Stimulated activated CD4-positive, alpha-beta T cell treated with anti-CD3 and anti-CD28 coated beads, TNF-alpha, amount 100 ng/mL, for 48 hours (primary cell): Measurements from ENCODE around the gene LRBA.

Experiments used
- DNase-seq, 3 donors: peaks; one replicate each; pipeline ENCODE4 v3.0.0-alpha.2; 2020; ENCODE audit warnings: low read depth in 3 of 3

LRBA gene

DNA sequence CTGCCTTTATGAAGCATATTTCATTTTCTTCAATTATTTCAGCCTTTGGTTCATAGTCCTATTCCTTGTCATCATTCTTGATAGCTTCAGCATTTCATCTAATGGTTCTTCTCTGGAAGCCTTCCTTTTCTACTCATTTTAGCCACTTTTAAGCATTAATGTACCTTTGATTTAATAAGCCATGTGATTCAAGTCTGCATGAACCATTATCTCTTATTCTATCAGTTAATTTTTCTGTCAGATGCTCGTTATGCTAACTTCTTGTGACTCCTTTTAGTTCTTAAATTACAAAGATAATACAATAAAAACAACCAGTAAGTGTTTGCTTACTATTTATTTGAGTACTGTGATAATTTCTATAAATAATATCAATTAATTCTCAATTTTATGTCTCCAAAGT lies 643.2 kb downstream of the LRBA start:
- no peak for DNase-seq

DNA sequence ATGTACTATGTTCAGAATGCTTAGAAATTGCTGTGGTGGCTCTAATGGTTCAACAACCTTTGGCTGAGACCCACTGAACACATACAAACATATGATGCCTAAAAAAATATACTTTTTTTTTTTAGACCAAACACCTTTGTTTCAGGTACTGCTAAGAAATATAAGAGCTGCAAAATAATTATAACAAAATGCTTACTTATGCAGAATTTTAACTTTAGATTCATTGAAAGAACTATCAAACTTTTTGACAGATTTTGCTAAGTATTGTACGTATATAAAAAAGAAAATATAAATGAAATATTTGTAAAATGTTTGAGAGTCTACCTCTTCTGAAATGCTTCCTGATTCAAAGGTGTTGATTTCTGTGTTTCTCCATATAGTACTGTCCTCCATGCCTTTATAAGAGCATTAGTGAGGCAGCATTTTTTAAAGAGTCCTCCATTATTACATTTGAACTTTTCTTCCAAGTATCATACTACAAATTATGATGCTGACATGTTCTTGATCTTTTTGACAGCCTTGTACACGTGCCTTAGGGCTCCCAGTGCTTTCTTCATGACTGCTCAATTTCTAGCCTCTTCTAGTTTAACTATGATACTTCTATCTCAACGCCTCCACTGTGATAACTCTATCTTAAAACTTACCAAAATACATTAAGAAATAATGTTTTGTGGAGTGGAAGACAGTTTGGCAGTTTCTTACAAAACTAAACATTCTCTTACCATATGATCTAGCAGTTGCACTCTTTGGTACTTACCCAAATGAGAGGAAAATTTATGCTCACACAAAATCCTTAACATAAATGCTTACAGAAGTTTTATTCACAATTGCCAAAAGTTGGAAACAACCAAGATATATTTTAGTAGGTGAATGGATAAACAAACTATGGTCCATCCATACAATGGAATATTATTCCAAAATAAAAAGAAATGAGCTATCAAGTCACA lies 645.4 kb downstream of the LRBA start:
- no peak for DNase-seq

DNA sequence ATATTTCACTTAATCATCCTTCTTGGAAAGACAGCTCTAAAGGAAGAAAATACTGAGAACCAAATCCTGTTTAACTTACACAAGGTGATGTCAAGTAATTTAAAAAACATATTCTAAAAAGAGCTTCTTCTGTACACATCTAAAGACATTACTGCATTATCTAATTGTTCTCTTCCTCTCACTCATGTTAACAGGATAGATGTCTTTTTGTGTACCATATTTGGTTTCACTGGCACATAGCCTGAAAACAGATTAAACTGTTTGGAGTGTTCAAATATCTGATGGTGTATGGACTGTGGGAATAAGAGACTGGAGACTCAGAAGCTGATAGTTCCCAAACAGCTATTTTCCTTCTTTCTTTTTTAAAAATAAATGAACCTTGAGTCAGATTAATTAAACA lies 646.4 kb downstream of the LRBA start:
- no peak for DNase-seq

DNA sequence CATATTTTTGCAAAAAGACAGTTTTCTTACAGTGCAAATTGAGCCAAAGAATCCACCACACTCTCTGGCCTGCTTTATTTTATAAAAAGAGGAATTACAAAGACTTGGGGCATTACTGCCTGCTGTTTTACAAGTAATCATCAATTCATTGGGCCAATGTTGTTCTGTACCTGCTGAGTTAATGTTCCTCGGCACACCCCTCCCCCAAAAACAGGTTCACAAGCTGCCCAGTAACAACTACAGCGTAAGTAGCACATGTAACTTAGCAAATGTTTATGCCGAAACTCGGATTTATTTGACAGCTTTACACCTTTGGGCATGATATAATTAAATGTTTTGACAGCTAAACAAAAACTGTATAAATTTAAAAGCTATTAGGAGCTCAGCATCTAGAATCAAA lies 647.8 kb downstream of the LRBA start:
- DNase-seq = no peak

DNA sequence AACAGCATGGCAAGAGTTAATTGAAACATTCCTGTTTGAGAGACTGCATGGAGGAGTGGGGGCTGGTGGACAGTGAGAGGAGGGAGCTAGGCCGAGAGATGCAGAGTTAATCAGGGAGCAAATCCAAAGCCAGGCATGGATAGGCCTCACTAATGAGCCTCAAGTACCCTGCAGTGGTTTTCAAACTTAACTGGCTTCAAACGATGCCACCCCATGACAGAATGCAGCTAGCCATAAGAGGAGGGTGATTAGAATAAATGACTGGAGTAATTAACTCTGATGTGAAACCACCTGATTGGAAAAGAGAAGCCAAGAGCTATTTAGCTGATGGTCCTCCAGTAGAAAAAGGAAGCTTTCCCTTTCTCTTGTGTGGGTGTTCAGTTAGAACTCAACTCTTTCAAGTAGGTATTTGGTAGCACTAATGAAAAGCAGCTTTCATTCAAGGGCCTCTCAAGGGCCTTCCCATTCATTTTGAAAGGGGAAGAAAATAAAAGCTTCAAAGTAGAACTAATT lies 648.5 kb downstream of the LRBA start:
- no peak for DNase-seq

DNA sequence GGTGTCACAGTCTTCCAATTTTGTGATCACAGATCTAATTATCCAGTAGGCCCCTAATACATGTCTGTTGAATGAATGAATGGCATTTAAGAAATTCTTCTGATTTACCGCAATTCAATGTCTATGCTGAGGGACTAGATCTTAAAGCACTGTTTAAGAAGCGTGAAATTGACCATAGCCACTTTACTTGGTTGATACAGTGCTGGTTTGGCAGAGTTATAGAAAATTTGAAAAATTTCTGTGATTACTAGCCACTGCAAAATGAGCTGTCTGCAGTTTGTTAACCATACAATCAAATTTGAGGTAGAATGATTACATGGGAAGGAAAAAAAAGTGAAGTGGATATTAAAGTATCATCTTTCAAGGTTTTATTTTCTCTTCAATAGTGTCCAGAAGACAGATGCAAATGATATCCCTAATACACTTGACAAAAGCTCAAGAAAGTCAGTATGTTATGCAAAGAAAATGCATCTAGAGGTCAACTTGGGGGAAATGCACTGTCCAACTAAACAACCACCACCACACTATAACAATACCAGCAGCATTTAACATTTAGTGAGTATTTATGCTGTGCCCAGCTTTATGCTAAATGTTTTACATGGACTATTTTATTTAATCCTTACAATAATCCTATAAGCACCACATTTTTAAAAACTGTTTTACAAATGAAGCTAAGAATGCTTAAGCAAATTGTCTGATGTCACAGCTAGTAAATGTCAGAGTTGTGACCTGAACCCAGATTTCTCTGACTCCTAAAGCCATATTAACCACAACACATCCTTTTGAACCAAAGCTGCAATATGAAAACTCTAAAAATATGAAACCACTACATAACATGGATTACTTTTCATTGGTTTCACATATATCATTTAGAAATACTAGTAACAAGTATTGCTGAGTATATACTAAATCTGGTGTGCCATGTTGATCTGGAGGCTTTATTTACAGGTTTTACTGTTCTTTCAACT lies 651.1 kb downstream of the LRBA start:
- no peak for DNase-seq

DNA sequence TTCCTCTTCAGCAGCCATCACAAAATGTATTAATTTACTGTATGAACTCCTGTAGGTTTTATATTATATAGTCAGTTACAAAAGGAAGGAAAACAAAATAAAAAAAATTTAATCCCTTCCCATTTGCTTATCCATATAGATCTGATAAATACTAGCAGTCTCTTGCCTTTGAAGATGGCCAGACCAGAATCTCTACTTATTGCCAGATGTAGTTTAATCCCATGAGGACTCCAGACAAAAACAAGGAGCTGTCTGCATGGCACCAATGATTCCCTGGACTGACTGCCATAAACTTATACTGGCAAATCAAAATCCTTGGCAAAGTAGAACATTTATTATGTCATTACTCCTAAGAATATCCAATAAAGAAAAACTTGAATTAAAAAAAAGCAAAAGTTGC lies 656.4 kb downstream of the LRBA start:
- DNase-seq = no peak

DNA sequence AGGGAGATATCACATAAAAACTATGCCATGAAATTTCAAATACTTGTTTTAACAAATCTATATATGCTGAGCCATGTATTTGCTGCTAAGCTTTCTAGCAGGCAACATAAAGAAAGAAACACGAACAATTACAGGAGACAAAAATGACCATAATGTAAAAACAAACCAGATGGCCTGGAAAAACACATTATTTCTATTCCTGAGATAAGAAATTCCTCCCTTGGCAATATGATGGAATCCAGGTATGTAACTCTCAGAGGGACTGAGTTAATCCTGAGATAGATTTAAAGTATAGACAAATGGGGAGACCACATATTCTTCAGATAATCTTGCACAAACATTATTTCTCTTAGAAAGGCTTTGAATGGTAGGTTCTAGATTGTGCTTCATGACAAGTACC lies 657.3 kb downstream of the LRBA start:
- no peak for DNase-seq

DNA sequence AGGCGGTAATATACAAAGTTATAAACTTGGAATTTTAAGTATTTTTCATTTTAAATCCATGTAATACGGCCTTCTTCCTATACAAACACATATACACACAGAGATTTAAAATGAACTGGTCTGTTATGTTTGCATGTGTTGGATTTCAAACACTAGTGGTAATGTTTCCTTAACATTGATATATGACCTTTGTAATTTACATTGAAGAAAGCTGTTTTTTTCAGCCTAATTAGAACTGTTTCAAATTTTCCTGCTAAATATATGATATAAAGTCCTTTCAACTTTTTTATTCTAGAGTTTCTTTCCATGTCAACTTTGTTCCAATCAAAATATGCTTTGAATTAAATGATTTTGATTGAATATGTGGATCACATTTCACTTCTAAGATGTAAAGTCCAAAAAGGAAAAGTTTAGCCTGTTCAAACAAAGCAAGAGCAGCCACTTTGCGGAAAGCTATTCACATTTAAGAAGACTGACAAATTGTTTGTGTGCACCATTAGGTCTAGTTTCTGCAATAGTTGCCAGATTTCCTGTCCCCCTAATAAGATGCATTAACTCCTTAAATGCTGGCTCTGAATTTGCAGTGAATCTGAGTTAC lies 659.1 kb downstream of the LRBA start:
- DNase-seq = no peak

DNA sequence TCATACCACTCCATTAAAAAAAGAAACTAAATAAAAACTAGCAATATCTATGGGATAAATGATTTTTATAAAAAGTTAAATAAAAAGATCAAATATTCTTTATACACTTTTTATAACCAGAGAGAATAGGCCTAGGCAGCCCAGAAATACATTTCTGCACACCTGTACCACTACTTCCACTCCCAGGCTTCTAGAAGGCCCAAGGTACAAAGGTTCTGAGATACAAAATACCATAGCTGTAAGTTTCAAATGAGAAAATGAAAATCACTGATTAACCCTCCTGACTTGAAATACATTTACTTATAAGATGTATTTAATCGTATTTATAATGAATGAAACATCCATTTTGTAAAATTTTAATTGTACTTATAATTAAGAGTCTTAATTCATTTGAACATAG lies 659.7 kb downstream of the LRBA start:
- DNase-seq = no peak

DNA sequence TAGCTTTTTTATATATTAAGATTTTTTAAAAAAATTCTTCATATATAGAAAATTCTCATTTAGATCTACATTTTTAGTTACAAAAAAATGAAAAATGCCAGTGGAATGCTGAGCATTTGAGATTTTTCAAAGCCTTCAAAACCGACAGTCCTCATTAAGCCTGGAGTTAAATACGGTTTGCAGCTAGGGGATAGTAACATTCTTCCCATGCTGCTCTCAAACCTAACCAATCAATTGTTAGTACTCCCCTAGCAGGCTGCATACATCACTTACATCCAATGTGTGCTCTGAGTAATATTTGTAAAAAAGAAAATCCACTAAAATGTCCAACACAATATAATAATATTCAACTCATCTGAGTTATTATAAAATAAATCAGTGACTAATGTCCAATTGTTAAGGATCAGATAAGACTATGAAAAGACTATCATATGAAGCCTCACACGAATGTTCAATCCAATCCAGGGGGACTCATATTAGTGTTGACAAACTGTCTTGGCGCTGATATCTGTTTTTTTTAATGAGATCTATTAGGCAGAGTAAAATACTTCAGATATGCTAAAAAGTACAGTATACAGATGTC lies 660.8 kb downstream of the LRBA start:
- DNase-seq = no peak

DNA sequence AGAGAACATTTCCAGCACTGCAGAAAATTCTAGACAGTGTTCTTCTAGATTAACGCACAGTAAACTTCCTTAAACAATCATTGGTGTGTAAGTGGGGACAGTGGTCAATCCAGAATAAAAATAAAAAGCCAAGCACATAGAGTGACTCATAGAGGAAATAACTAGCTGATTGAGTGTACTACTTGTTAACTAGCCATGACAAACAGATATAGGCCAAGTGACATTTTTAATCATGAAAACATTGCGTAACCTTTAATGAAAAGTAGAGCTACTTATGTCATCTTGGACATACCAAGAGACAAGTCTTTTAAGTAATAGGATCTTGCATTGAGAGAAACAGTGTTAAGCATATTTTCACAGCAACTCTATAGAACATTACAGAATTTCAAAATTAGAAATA lies 667.0 kb downstream of the LRBA start:
- no peak for DNase-seq

DNA sequence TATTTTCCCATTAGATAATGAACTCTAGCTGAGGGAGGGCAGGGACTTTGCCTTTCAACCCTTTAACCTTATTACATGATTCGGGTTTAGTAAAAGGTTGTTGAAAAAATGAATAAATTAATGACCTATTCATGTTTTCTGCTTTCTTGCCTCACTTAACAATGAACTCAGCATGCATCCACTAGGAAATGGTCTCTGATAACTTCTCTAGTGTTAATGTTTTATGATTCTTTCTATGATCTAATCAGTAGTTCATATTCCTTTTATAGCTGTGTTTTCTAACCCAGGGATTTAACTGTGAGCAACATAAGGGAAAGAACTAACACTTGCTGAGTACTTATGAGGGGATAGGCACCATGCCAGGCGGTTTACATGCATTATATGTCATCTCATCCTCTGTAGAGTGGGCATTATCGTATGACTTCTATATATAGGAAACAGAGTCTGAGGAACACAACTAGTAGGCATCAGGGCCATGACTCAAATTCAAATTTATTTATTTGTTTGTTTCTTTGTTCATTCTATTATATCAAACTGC lies 669.8 kb downstream of the LRBA start:
- no peak for DNase-seq

DNA sequence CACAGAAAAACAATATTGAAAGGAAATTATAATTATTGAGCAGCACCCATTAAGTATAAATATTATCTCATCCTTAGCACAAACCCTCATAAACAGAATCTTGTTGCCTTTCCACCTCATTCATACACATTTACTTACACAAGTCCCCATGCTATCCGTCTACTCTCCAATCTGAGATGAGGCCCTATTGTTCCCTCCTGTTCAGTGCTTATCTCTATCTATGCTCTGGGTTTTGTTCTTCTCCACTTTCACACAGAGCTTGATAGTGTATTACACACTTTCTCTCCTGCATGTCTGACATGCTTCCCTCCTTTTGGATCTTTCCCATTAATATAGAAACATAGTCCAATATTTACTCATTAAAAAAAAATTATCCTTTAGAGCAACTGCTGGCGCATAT lies 671.3 kb downstream of the LRBA start:
- DNase-seq = no peak

DNA sequence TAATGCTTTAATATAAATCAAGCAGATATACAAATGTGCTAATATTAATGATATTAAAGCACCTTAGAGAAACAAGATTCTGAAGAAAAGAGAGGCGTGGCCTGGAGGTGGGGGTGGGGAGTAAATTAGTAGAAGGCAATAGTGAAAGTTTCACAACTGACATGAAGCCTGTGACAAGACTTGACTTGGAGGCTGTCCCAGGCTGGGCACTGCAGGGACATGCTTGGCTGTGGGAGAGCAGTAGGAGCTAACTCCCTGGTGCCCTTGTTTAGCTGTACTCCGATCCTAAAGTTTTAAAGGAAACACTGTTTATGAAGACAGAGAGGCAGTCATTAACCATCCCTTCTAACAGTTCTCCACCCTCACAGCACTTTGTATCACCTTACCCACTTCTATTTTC lies 672.1 kb downstream of the LRBA start:
- no peak for DNase-seq

DNA sequence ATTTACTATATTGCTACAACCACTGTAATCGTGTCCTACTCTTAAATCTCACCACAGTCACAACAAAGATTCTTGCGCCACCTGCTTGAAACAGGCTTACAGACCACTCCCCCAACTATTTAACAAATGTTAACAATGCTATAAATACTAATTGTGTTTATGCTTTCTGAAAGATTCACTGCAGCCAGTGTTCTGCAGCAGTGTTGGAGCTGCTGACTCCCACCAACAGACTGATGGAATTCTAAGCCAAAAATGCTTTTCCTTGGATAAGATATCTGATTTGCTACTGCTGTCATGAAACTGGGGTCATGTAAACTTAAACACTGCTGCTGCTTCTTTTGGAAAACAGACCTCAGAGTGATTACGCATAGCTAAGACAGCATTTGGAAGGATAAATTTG lies 677.4 kb downstream of the LRBA start:
- no peak for DNase-seq

DNA sequence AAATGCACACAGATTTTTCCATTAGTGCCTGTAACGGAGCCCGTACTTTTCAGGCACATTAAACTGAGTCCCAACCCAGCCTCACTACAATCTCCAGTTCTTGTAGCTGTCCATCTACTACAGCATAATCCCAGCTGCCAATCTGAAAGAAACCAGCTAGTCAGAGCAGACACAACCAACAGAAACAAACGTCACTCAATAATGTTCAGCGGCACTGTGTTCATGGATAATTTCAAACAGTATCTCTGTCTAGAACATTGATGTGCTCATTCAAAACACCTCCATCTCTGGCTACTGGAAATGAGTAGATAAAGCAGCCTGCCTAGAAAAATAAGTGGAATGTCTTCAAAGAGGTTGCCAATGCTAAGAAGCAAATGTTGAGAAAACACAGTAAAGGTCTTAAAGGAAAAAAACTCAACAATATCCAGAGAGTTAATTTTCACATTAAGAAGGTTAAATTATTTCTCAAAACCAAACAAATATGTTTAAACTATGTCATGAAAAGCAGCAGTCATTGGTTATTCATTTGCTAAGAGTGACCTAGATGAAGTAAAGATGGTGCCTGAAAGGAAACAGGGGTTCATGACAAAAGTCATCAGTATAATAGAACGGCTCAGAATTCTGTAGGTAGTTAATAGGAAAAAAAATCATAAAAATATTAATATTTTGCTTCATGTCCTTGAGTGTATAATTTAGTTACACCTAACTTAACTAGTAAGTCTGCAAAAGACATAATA lies 678.2 kb downstream of the LRBA start:
- DNase-seq = no peak

DNA sequence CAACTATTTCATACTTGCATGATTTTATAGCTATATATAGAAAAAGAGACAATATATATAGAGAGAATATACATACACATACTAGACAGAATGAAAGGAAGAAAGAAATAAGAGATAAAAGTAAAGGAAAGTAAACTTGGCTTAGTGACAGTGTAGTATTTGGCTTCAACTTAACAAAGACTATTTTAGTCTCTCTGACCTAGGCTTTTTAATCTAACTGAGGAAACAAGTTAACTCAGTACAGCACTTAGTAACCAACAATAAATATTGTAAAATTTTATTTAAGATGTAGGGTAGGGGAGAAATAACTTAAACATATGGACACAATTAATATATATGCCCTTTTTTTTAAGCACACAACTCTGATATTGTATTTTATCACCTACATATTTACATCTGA lies 682.1 kb downstream of the LRBA start:
- DNase-seq = no peak

DNA sequence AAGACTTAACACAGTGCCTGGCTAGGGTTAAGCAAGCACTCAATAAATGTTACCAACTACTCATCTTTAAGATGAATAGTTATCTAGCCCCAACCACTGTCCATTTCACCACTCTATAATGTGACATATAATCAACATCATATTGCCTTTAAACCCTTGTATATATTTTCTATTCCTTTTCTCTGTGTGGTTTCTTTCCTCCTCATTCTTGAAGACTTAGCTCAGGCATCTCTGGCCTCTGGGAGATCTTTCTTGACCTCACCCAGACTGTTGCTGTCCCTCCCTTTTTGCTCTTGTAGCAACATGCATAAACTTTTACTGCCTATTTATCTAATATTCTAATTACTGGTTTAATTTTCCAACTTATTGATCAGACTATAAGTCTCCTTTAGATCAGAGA lies 683.0 kb downstream of the LRBA start:
- no peak for DNase-seq

DNA sequence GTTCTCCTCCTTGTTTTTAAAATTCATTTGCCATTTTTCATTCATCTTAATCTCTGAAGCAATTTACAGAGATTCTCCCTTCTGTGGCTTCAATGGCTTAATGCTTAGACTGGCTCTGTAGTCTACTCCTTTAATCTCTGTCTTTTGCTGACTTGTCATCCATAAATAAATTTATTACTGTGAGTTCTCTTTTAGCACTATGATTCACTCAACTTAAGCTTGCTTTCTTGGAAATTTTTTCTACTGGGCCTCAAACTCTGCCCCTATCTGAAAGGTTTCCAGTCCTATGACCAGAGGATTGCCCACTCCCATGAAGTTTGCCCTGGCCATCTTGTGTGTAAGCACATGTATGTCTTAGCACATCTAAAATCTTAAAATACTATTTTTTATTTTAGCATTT lies 685.7 kb downstream of the LRBA start:
- DNase-seq = no peak

DNA sequence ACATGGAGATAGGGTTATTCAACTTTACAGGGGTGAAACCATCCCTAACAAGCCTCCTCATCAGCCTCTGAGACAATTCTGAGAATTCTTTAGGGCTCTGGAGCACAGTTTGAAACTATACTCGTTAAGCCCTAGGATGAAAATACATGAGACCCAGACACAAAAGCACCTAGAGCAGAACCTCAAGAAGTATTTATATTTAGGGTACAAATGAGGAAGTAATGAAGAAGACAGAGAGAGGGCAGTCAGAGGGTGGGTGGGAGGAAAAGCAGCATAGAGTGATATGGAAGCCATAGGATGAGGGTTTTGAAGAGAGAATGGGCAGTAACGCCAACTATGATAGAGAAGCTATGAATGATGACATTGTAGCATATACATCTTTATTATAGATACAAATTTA lies 686.6 kb downstream of the LRBA start:
- no peak for DNase-seq
